ENCODE results near the gene CAPSL. TPM values are rescaled to one million over a fixed set of nuclear protein-coding genes. Genes with fewer than 3 reads are reported as not detected.

The CAPSL gene
- total and polyA plus RNA-seq, 9 donors = 0.85 to 28.8 (median 1.8) TPM; not detected in 4

GRCh38 chr5:35890021-35891020 lies 48.1 kb downstream of the CAPSL start:
- TF ChIP-seq EP300 (IDR thresholded peaks at IDR 0.05) (no peak), CTCF (IDR thresholded peaks at IDR 0.05) (no peak), POLR2A (IDR thresholded peaks at IDR 0.05) (no peak)
- H3K27me3 ChIP-seq = no peaks in the 10 kb centered on the region
- H3K9me3 ChIP-seq = no peaks in the 10 kb centered on the region
- 46 to 68% (median 48%) methylated on average over 5 of the region's 5 CpGs for WGBS, 3 donors
- DNase-seq = no peak
- no peaks in the 10 kb centered on the region for H3K36me3 ChIP-seq
- intact Hi-C loops (cut with DNase I) = no loop called here
- H3K4me3 ChIP-seq = no peak overlapping the region
- no peaks in the 10 kb centered on the region for H3K4me1 ChIP-seq (ENCODE audit: insufficient read depth)
- no peak overlapping the region for H3K27ac ChIP-seq

- no peak for DNase-seq
- H3K27me3 ChIP-seq = no peaks in the 10 kb centered on the region
- no peaks in the 10 kb centered on the region for H3K4me1 ChIP-seq (ENCODE audit: insufficient read depth)
- WGBS, 3 donors = 52 to 55% (median 55%) methylated on average over 5 of the region's 5 CpGs
- no peak overlapping the region for H3K4me3 ChIP-seq
- H3K36me3 ChIP-seq = no peaks in the 10 kb centered on the region
- no peak for TF ChIP-seq POLR2A (IDR thresholded peaks at IDR 0.05)
- TF ChIP-seq EP300 (IDR thresholded peaks at IDR 0.05) = no peak
- no peak for TF ChIP-seq CTCF (IDR thresholded peaks at IDR 0.05)
- no peak overlapping the region for H3K27ac ChIP-seq
- intact Hi-C loops (cut with DNase I) = no loop called here
- no peaks in the 10 kb centered on the region for H3K9me3 ChIP-seq
Observed at GRCh38 chr5:35887321-35888100, 50.9 kb downstream of the CAPSL start.

- WGBS, 3 donors = 67 to 78% (median 70%) methylated on average over 3 of the region's 3 CpGs
- TF ChIP-seq CTCF (IDR thresholded peaks at IDR 0.05) = no peak
- no peak for TF ChIP-seq EP300 (IDR thresholded peaks at IDR 0.05)
- no peak for TF ChIP-seq POLR2A (IDR thresholded peaks at IDR 0.05)
- H3K4me3 ChIP-seq = no peak overlapping the region
- H3K27me3 ChIP-seq = no peaks in the 10 kb centered on the region
- H3K27ac ChIP-seq = no peak overlapping the region
- no peak for DNase-seq
- intact Hi-C loops (cut with DNase I) = no loop called here
- H3K4me1 ChIP-seq (ENCODE audit: insufficient read depth) = no peaks in the 10 kb centered on the region
- no peaks in the 10 kb centered on the region for H3K9me3 ChIP-seq
- no peaks in the 10 kb centered on the region for H3K36me3 ChIP-seq
Observed at GRCh38 chr5:35886381-35886780, 52.0 kb downstream of the CAPSL start.

GRCh38 chr5:35884773-35885172 lies 53.6 kb downstream of the CAPSL start:
- Histone ChIP-seq H3K9me3 (no peaks in the 10 kb centered on the region), H3K27ac (no peak overlapping the region), H3K36me3 (no peaks in the 10 kb centered on the region), H3K4me1 (ENCODE audit: insufficient read depth) (no peaks in the 10 kb centered on the region), H3K27me3 (no peaks in the 10 kb centered on the region), H3K4me3 (no peak overlapping the region)
- TF ChIP-seq POLR2A (IDR thresholded peaks at IDR 0.05) (no peak), EP300 (IDR thresholded peaks at IDR 0.05) (no peak), CTCF (IDR thresholded peaks at IDR 0.05) (no peak)
- DNase-seq = no peak
- intact Hi-C loops (cut with DNase I) = no loop called here

Data from ovary (tissue), 9 donors.